ENCODE measurements around the gene PSMB4. TPM values are rescaled to one million over a fixed set of nuclear protein-coding genes. Genes with fewer than 3 reads are reported as not detected.
"Not testable (repeated sequence)": the region's sequence is repeated elsewhere in the genome, so short reads cannot be mapped to it uniquely, and the experiment has no call there.

PSMB4 gene
- total and polyA plus RNA-seq, 4 donors = 123 to 452 (median 310) TPM

DNA sequence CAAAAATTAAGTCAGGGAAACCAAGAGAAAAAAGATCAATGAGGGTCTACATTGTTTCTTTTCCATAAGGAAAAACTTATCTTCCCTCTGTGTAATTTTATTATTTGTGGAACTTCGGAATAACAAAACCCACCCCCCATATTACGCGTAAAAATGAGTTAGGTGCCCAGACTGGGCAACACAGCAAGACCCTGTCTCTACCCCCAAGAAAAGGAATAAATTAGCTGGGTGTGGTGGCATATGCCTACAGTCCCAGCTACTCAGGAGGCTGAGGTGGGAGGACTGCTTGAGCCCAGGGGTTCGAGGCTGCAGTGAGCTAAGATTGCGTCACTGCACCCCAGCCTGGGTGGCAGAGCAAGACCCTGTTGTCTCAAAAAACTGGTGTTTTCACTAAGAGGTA, 20.4 kb downstream of the PSMB4 start:
- ATAC-seq (ENCODE audit: insufficient read depth, low FRiP score) (no peak), DNase-seq (no peak)
- Histone ChIP-seq H3K9me3 (ENCODE audit: control insufficient read depth in 4 of 4, insufficient read depth in 3 of 4, low read length in 3 of 4) (no peaks in the 10 kb centered on the region), H3K9ac (ENCODE audit: insufficient read depth in 1 of 2, low read length in 2 of 2) (no peak overlapping the region), H3K36me3 (ENCODE audit: control insufficient read depth in 4 of 4, insufficient read depth in 4 of 4, low read length in 4 of 4) (peaks cover 26 to 49% (median 34%) of the 10 kb centered on the region in 4 donors), H3K27me3 (ENCODE audit: control insufficient read depth in 3 of 3, insufficient read depth in 3 of 3, low read length in 2 of 3) (no peaks in the 10 kb centered on the region), H3K4me1 (ENCODE audit: control insufficient read depth in 5 of 5, insufficient read depth in 5 of 5, low read length in 5 of 5) (no peaks in the 10 kb centered on the region), H3K4me3 (no peak overlapping the region), H3K27ac (ENCODE audit: low read depth in 1 of 2, low read length in 1 of 2) (no peak overlapping the region)
- 79 to 95% methylated on average over 5 of the region's 5 CpGs for WGBS, 2 donors
- TF ChIP-seq CTCF (IDR thresholded peaks at IDR 0.05; ENCODE audit: control extremely low read depth, extremely low read depth) = no peak

DNA sequence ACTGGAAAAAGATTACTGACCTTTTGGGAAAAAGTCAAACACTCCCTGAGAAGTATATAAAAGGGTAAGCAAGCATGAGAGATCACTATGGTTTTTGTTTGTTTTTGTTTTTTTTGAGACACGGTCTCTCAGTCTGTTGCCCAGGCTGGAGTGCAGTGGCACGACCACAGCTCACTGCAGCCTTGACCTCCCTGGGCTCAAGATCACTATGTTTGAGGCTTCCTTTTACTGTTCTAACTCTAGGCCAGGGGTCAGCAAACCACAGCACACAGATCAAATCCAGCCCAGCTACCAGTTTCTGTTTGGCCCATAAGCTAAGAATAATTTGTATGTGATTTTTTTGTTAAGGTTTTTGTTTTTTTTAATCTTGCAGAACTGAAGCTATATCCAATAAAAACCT, 25.7 kb downstream of the PSMB4 start:
- no peaks in the 10 kb centered on the region for H3K9me3 ChIP-seq (ENCODE audit: control insufficient read depth in 4 of 4, insufficient read depth in 3 of 4, low read length in 3 of 4)
- TF ChIP-seq CTCF (IDR thresholded peaks at IDR 0.05; ENCODE audit: control extremely low read depth, extremely low read depth) = no peak
- ATAC-seq (ENCODE audit: insufficient read depth, low FRiP score) (no peak), DNase-seq (no peak)
- no peaks in the 10 kb centered on the region for H3K27me3 ChIP-seq (ENCODE audit: control insufficient read depth in 3 of 3, insufficient read depth in 3 of 3, low read length in 2 of 3)
- peaks cover 30 to 75% (median 44%) of the 10 kb centered on the region in 4 donors for H3K36me3 ChIP-seq (ENCODE audit: control insufficient read depth in 4 of 4, insufficient read depth in 4 of 4, low read length in 4 of 4)
- H3K9ac ChIP-seq (ENCODE audit: insufficient read depth in 1 of 2, low read length in 2 of 2) = no peak overlapping the region
- H3K4me1 ChIP-seq (ENCODE audit: control insufficient read depth in 5 of 5, insufficient read depth in 5 of 5, low read length in 5 of 5) = no peaks in the 10 kb centered on the region
- H3K27ac ChIP-seq (ENCODE audit: low read depth in 1 of 2, low read length in 1 of 2) = no peak overlapping the region
- WGBS, 2 donors = 71% methylated on average over 2 of the region's 2 CpGs
- H3K4me3 ChIP-seq = no peak overlapping the region

DNA sequence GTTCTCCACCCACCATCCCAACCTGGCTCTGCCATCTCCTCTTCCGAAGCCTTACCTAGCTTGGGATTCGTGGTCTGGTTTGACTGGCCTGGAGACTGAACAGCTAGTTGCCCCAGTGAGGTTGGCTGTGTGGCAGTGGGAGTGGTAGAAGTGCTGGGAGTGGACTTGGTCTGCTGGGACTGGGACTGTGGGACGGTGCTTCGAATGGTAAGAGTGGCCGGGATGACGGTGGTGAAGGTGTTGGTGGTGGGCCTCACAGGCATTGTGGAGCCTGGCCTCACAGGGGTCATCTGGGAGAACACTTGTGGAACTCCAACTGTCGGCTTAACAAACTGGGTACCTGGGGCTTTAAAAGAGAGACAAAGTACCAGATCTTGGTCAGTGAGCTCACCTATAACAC, 28.7 kb downstream of the PSMB4 start:
- Histone ChIP-seq H3K27me3 (ENCODE audit: control insufficient read depth in 3 of 3, insufficient read depth in 3 of 3, low read length in 2 of 3) (no peaks in the 10 kb centered on the region), H3K9me3 (ENCODE audit: control insufficient read depth in 4 of 4, insufficient read depth in 3 of 4, low read length in 3 of 4) (no peaks in the 10 kb centered on the region), H3K4me3 (no peak overlapping the region), H3K9ac (ENCODE audit: insufficient read depth in 1 of 2, low read length in 2 of 2) (no peak overlapping the region), H3K4me1 (ENCODE audit: control insufficient read depth in 5 of 5, insufficient read depth in 5 of 5, low read length in 5 of 5) (peaks cover 0 to 1% (median 0%) of the 10 kb centered on the region in 5 donors), H3K27ac (ENCODE audit: low read depth in 1 of 2, low read length in 1 of 2) (no peak overlapping the region), H3K36me3 (ENCODE audit: control insufficient read depth in 4 of 4, insufficient read depth in 4 of 4, low read length in 4 of 4) (peaks cover 23 to 62% (median 34%) of the 10 kb centered on the region in 4 donors)
- no peak for ATAC-seq (ENCODE audit: insufficient read depth, low FRiP score)
- no peak for DNase-seq
- 94 to 96% methylated on average over 7 of the region's 7 CpGs for WGBS, 2 donors
- TF ChIP-seq CTCF (IDR thresholded peaks at IDR 0.05; ENCODE audit: control extremely low read depth, extremely low read depth) = no peak

DNA sequence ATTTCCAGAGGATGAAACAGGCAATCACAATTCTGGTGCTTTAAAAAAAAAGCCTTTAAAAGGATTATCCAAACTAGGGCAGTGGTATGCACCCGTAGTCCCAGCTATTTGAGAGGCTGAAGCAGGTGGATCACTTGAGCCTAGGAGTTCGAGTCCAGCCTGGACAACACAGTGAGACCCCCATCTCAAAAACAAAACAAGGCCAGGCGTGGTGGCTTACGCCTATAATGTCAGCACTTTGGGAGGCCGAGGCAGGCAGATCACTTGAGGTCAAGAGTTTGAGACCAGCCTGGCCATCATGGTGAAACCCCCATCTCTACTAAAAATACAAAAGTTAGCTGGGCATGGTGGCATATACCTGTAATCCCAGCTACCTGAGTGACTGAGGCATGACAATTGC, 34.5 kb downstream of the PSMB4 start:
- H3K4me1 ChIP-seq (ENCODE audit: control insufficient read depth in 5 of 5, insufficient read depth in 5 of 5, low read length in 5 of 5); ATAC-seq (ENCODE audit: insufficient read depth, low FRiP score): not testable (repeated sequence)
- H3K36me3 ChIP-seq (ENCODE audit: control insufficient read depth in 4 of 4, insufficient read depth in 4 of 4, low read length in 4 of 4) = peaks cover 0 to 22% (median 9%) of the 10 kb centered on the region in 4 donors

More for the DNA sequence above, 34.5 kb downstream of the PSMB4 start:
- DNase-seq; H3K9ac ChIP-seq (ENCODE audit: insufficient read depth in 1 of 2, low read length in 2 of 2); H3K27ac ChIP-seq (ENCODE audit: low read depth in 1 of 2, low read length in 1 of 2); H3K4me3 ChIP-seq; H3K9me3 ChIP-seq (ENCODE audit: control insufficient read depth in 4 of 4, insufficient read depth in 3 of 4, low read length in 3 of 4); H3K27me3 ChIP-seq (ENCODE audit: control insufficient read depth in 3 of 3, insufficient read depth in 3 of 3, low read length in 2 of 3): not testable (repeated sequence)
- WGBS, 2 donors = 93 to 97% methylated on average over 5 of the region's 5 CpGs
